IMR-90 (cell line): ENCODE measurements around the gene TMEM271.

Source experiments
- BHLHE40 ChIP-seq: fragments of 150-350 bp; IDR thresholded peaks from 2 replicates; pipeline ENCODE4 v1.6.1; 2016; ENCODE audit warnings: mild to moderate bottlenecking, low read depth, low read length
- CHD1 ChIP-seq: IDR thresholded peaks from 2 replicates; pipeline ENCODE4 v1.6.1; 2012; ENCODE audit warnings: low read depth, low read length, improper control_type of control experiment
- CTCF ChIP-seq: conservative IDR thresholded peaks from 2 replicates; pipeline ENCODE4 v1.5.1; 2012; ENCODE audit warnings: mild to moderate bottlenecking, low read depth, low read length, improper control_type of control experiment
- ELK1 ChIP-seq: fragments of 150-350 bp; IDR thresholded peaks from 2 replicates; pipeline ENCODE4 v1.6.1; 2016; ENCODE audit warnings: low read depth, mild to moderate bottlenecking, low read length, moderate library complexity, borderline replicate concordance
- FOS ChIP-seq: fragments of 150-350 bp; IDR thresholded peaks from 2 replicates; pipeline ENCODE4 v1.6.1; 2016; ENCODE audit warnings: low read depth, low read length
- POLR2A ChIP-seq: IDR thresholded peaks from 2 replicates; pipeline ENCODE4 v1.6.1; 2012; ENCODE audit warnings: mild to moderate bottlenecking, low read depth, low read length
- RAD21 ChIP-seq: IDR thresholded peaks from 2 replicates; pipeline ENCODE4 v1.6.1; 2012; ENCODE audit warnings: low read length, improper control_type of control experiment
- RCOR1 ChIP-seq: IDR thresholded peaks from 2 replicates; pipeline ENCODE4 v1.6.1; 2012; ENCODE audit warnings: mild to moderate bottlenecking, low read length, improper control_type of control experiment; ENCODE audit not compliant: insufficient replicate concordance

GRCh38 chr4:526189-526909 is 49.7 kb downstream of the TMEM271 start:
- TF ChIP-seq POLR2A (no peak), CTCF (no peak), RCOR1 (no peak), BHLHE40 (no peak), FOS (no peak), CHD1 (no peak), RAD21 (no peak), ELK1 (no peak)
